ENCODE data around the gene ZNF565.

- no peak for TF ChIP-seq ZFP3 (CRISPR knock-in tag; IDR thresholded peaks at IDR 0.05)
- no peak for TF ChIP-seq PATZ1 (CRISPR knock-in tag; IDR thresholded peaks at IDR 0.05; ENCODE audit: borderline replicate concordance)
- TF ChIP-seq SNAI2 (CRISPR knock-in tag; IDR thresholded peaks at IDR 0.05): no peak
- no peak for TF ChIP-seq CSDC2 (CRISPR knock-in tag; IDR thresholded peaks at IDR 0.05)
- TF ChIP-seq GLIS3 (CRISPR knock-in tag; IDR thresholded peaks at IDR 0.05): no peak
- no peak for TF ChIP-seq ZFP30 (CRISPR knock-in tag; IDR thresholded peaks at IDR 0.05)
- TF ChIP-seq POU6F1 (CRISPR knock-in tag; IDR thresholded peaks at IDR 0.05; ENCODE audit: borderline replicate concordance, low read depth): no peak
- TF ChIP-seq ARNTL (CRISPR knock-in tag; IDR thresholded peaks at IDR 0.05; ENCODE audit: borderline replicate concordance, low read depth): no peak
- TF ChIP-seq RARB (CRISPR knock-in tag; IDR thresholded peaks at IDR 0.05): no peak
- TF ChIP-seq ESRRG (CRISPR knock-in tag; IDR thresholded peaks at IDR 0.05): no peak
- TF ChIP-seq CSRNP3 (CRISPR knock-in tag; IDR thresholded peaks at IDR 0.05): no peak
- no peak for TF ChIP-seq TCF4 (CRISPR knock-in tag; IDR thresholded peaks at IDR 0.05; ENCODE audit: borderline replicate concordance)
Measured at GRCh38 chr19:36152019-36152351, 62.5 kb downstream of the ZNF565 start.
